IMR-90 (cell line): Measurements from ENCODE around the gene TEAD4. TPM values are rescaled to one million over a fixed set of nuclear protein-coding genes. Genes with fewer than 3 reads are reported as not detected.

Experiments used
- ATAC-seq: fragments of 200-7000 bp; cut with Tn5 transposase; 2 replicates; pipeline ENCODE4 v1.9.1; 2020; ENCODE audit warnings: low read depth, mild to moderate bottlenecking, moderate library complexity
- BruUV-seq: library from RNA; stranded (reverse); fragments of 400-500 nt; replicated peaks from 2 replicates; lab custom pipeline; 2021; lab: Mats Ljungman, UMichigan
- CTCF ChIA-PET: fragments of 300-600 bp; formaldehyde crosslinking; extraction: SDS; loops from one replicate; lab custom pipeline; 2021; ENCODE audit warnings: antibody characterized with exemption; lab: Yijun Ruan, JAX
- POLR2A ChIA-PET: fragments of 300-600 bp; sonication (Branson Sonifier 250); formaldehyde crosslinking; loops from one replicate; lab custom pipeline; 2022; ENCODE audit warnings: antibody characterized with exemption; ENCODE audit not compliant: unreplicated experiment; lab: Charles Lee
- DNase-seq: peaks from one replicate; pipeline ENCODE4 v3.0.0; 2013
- H2AFZ ChIP-seq: replicated peaks from 2 replicates; pipeline ENCODE3; 2013; ENCODE audit warnings: low read length, mild to moderate bottlenecking; ENCODE audit not compliant: poor library complexity
- H2AK5ac ChIP-seq: 2 replicates; pipeline ENCODE4 v1.6.1; 2013; ENCODE audit warnings: low read depth, low read length, inconsistent platforms
- H2AK9ac ChIP-seq: replicated peaks from 2 replicates; pipeline ENCODE3; 2013; ENCODE audit warnings: mild to moderate bottlenecking, low read depth, low read length, moderate library complexity; ENCODE audit not compliant: poor library complexity
- H2BK120ac ChIP-seq: 2 replicates; pipeline ENCODE4 v1.6.1; 2013; ENCODE audit warnings: low read depth, low read length, inconsistent platforms
- H2BK15ac ChIP-seq: 3 replicates; pipeline ENCODE4 v1.6.1; 2013; ENCODE audit warnings: low read depth, low read length, inconsistent platforms
- H2BK20ac ChIP-seq: 2 replicates; pipeline ENCODE4 v1.6.1; 2013; ENCODE audit warnings: low read depth, mild to moderate bottlenecking, inconsistent platforms, low read length, moderate library complexity
- H2BK5ac ChIP-seq: 2 replicates; pipeline ENCODE4 v1.6.1; 2013; ENCODE audit warnings: mild to moderate bottlenecking, low read depth, low read length, inconsistent platforms; ENCODE audit not compliant: poor library complexity, severe bottlenecking
- H3K14ac ChIP-seq: replicated peaks from 2 replicates; pipeline ENCODE4 v1.6.1; 2013; ENCODE audit warnings: low read depth, low read length, inconsistent platforms
- H3K18ac ChIP-seq: 2 replicates; pipeline ENCODE4 v1.6.1; 2013; ENCODE audit warnings: low read depth, low read length, control low read depth
- H3K23ac ChIP-seq: 2 replicates; pipeline ENCODE4 v1.6.1; 2013; ENCODE audit warnings: low read depth, low read length, inconsistent platforms
- H3K27ac ChIP-seq: 2 replicates; pipeline ENCODE4 v1.5.1; 2013; ENCODE audit warnings: mild to moderate bottlenecking, control low read depth, low read length; ENCODE audit not compliant: insufficient read depth
- H3K27me3 ChIP-seq: 2 replicates; pipeline ENCODE4 v1.6.1; 2013; ENCODE audit warnings: low read length; ENCODE audit not compliant: control insufficient read depth, insufficient read depth
- H3K36me3 ChIP-seq: 2 replicates; pipeline ENCODE4 v1.6.1; 2013; ENCODE audit warnings: low read length, mixed read lengths; ENCODE audit not compliant: control insufficient read depth, insufficient read depth
- H3K4ac ChIP-seq: 2 replicates; pipeline ENCODE4 v1.6.1; 2013; ENCODE audit warnings: low read depth, low read length, inconsistent platforms
- H3K4me1 ChIP-seq: 2 replicates; pipeline ENCODE4 v1.6.1; 2013; ENCODE audit warnings: low read length, mixed read lengths; ENCODE audit not compliant: control insufficient read depth, insufficient read depth
- H3K4me2 ChIP-seq: 2 replicates; pipeline ENCODE4 v1.6.1; 2013; ENCODE audit warnings: low read depth, mild to moderate bottlenecking, control low read depth, low read length, moderate library complexity
- H3K4me3 ChIP-seq: 2 replicates; pipeline ENCODE4 v1.5.1; 2013; ENCODE audit warnings: low read depth, mild to moderate bottlenecking, control low read depth, low read length, moderate library complexity; ENCODE audit not compliant: insufficient read depth
- H3K56ac ChIP-seq: 2 replicates; pipeline ENCODE4 v1.6.1; 2013; ENCODE audit warnings: low read length, inconsistent platforms; ENCODE audit not compliant: insufficient read depth; ENCODE audit errors: extremely low read depth
- H3K79me1 ChIP-seq, 2 experiments: 2 replicates each; pipeline ENCODE4 v1.6.1; 2013; ENCODE audit warnings: low read length in 2 of 2, inconsistent platforms in 1 of 2, low read depth in 1 of 2
- H3K9ac ChIP-seq: 2 replicates; pipeline ENCODE4 v1.6.1; 2013; ENCODE audit warnings: low read depth, low read length, control low read depth
- H3K9me1 ChIP-seq: 2 replicates; pipeline ENCODE4 v1.6.1; 2013; ENCODE audit warnings: low read length, inconsistent platforms; ENCODE audit not compliant: insufficient read depth
- H3K9me3 ChIP-seq: 2 replicates; pipeline ENCODE4 v1.6.1; 2013; ENCODE audit warnings: low read length; ENCODE audit not compliant: control insufficient read depth, insufficient read depth
- H4K20me1 ChIP-seq: 2 replicates; pipeline ENCODE4 v1.6.1; 2013; ENCODE audit warnings: low read length, inconsistent platforms; ENCODE audit not compliant: insufficient read depth
- H4K5ac ChIP-seq: 2 replicates; pipeline ENCODE4 v1.6.1; 2013; ENCODE audit warnings: mild to moderate bottlenecking, low read depth, low read length, control low read depth
- H4K8ac ChIP-seq, 2 experiments: 2 replicates each; pipeline ENCODE4 v1.6.1; 2013; ENCODE audit warnings: low read depth in 2 of 2, low read length in 2 of 2, control low read depth in 1 of 2, inconsistent platforms in 1 of 2
- H4K91ac ChIP-seq: 2 replicates; pipeline ENCODE4 v1.6.1; 2013; ENCODE audit warnings: low read depth, low read length, inconsistent platforms; ENCODE audit not compliant: insufficient read depth
- BHLHE40 ChIP-seq: fragments of 150-350 bp; IDR thresholded peaks from 2 replicates; pipeline ENCODE4 v1.6.1; 2016; ENCODE audit warnings: mild to moderate bottlenecking, low read depth, low read length
- CEBPB ChIP-seq: IDR thresholded peaks from 2 replicates; pipeline ENCODE4 v1.6.1; 2012; ENCODE audit warnings: low read depth, low read length, improper control_type of control experiment
- CHD1 ChIP-seq: IDR thresholded peaks from 2 replicates; pipeline ENCODE4 v1.6.1; 2012; ENCODE audit warnings: low read depth, low read length, improper control_type of control experiment
- CTCF ChIP-seq: conservative IDR thresholded peaks from 2 replicates; pipeline ENCODE4 v1.5.1; 2012; ENCODE audit warnings: mild to moderate bottlenecking, low read depth, low read length, improper control_type of control experiment
- ELK1 ChIP-seq: fragments of 150-350 bp; IDR thresholded peaks from 2 replicates; pipeline ENCODE4 v1.6.1; 2016; ENCODE audit warnings: low read depth, mild to moderate bottlenecking, low read length, moderate library complexity, borderline replicate concordance
- FOS ChIP-seq: fragments of 150-350 bp; IDR thresholded peaks from 2 replicates; pipeline ENCODE4 v1.6.1; 2016; ENCODE audit warnings: low read depth, low read length
- MXI1 ChIP-seq: IDR thresholded peaks from 2 replicates; pipeline ENCODE4 v1.6.1; 2012; ENCODE audit warnings: low read depth, mild to moderate bottlenecking, low read length, moderate library complexity, borderline replicate concordance
- NFE2L2 ChIP-seq: fragments of 150-350 bp; IDR thresholded peaks from 2 replicates; pipeline ENCODE4 v1.6.1; 2016; ENCODE audit warnings: low read depth, mild to moderate bottlenecking, low read length
- RAD21 ChIP-seq: IDR thresholded peaks from 2 replicates; pipeline ENCODE4 v1.6.1; 2012; ENCODE audit warnings: low read length, improper control_type of control experiment
- RFX5 ChIP-seq: IDR thresholded peaks from 2 replicates; pipeline ENCODE4 v1.8.0; 2012; ENCODE audit warnings: low read depth, mild to moderate bottlenecking, low read length, moderate library complexity
- USF2 ChIP-seq: fragments of 150-350 bp; IDR thresholded peaks from 2 replicates; pipeline ENCODE4 v1.6.1; 2017; ENCODE audit warnings: mild to moderate bottlenecking, antibody characterized with exemption, low read length, low read depth
- WGBS, 2 experiments: methylation state at CpG; one replicate each; pipeline versions ENCODE4 v1.1.5 to v1.1.7; 2013; ENCODE audit warnings: missing lambda C conversion rate in 2 of 2; ENCODE audit not compliant: insufficient read length in 1 of 2; ENCODE audit errors: extremely low coverage in 2 of 2; 5-methylcytosine and 5-hydroxymethylcytosine counted together
- dilution Hi-C: fragments of 300-500 bp; cut with HindIII; formaldehyde crosslinking; loops from one replicate; pipeline ENCODE4 v1.14.3; 2018; ENCODE audit warnings: low sequenced_read_pairs; ENCODE audit not compliant: unreplicated experiment
- in situ Hi-C: fragments of 300-500 bp; cut with MboI; formaldehyde crosslinking; loops from 3 replicates; pipeline ENCODE4 v1.14.3; 2019; ENCODE audit warnings: low sequenced_read_pairs, inconsistent platforms, mixed read lengths
- intact Hi-C: fragments of 100-400 bp; cut with micrococcal nuclease; formaldehyde crosslinking; loops from 2 replicates; pipeline ENCODE4 v1.10.0; 2022
- polyA plus RNA-seq, 3 experiments: library from polyadenylated mRNA; depleted of rRNA; stranded (reverse); fragments of >200 nt; gene quantifications; 2 replicates each; pipeline ENCODE4 v1.2.3, GENCODE V29; 2012; ENCODE audit warnings: low replicate concordance in 1 of 3
- total RNA-seq: library from RNA; depleted of rRNA; stranded (reverse); fragments of >200 nt; gene quantifications from 2 replicates; pipeline ENCODE4 v1.2.3, GENCODE V29; 2012

Gene TEAD4
- total and polyA plus RNA-seq, 2 of the 4 experiments (the other 2 are of a cell fraction) = 8.8 to 24.9 TPM

GRCh38 chr12:3018284-3019004 lies 59.2 kb downstream of the TEAD4 start:
- WGBS, 2 experiments = 91% methylated on average over 5 of the region's 15 CpGs; no CpG with 5 or more reads in 1 of the 2 experiments
- no peaks in the 10 kb centered on the region; a peak in 1 of 4 replicates for H3K79me1 ChIP-seq
- H2AK9ac ChIP-seq = no peak overlapping the region
- H3K9me1 ChIP-seq = peaks cover 9% of the 10 kb centered on the region; the same call in 1 of the 2 replicates
- no peaks in the 10 kb centered on the region for H3K27me3 ChIP-seq
- H4K20me1 ChIP-seq = no peaks in the 10 kb centered on the region; the same call in 1 of the 2 replicates
- no peak overlapping the region for H3K23ac ChIP-seq
- no peak overlapping the region for H2BK20ac ChIP-seq
- no peak for ATAC-seq
- no peak for DNase-seq
- no peak overlapping the region for H3K9ac ChIP-seq
- H2BK120ac ChIP-seq = no peak overlapping the region
- H3K9me3 ChIP-seq = no peaks in the 10 kb centered on the region
- no peak overlapping the region for H3K14ac ChIP-seq
- BruUV-seq = no TSS peak
- in situ Hi-C loops (no loop called here), intact Hi-C loops (no loop called here), dilution Hi-C loops (no loop called here)
- ChIA-PET CTCF (no interaction called here), POLR2A (no interaction called here)
- no peaks in the 10 kb centered on the region; the same call in 1 of the 2 replicates for H3K4me1 ChIP-seq
- H3K4ac ChIP-seq = no peak overlapping the region
- no peak overlapping the region for H3K27ac ChIP-seq
- H3K18ac ChIP-seq = no peak overlapping the region
- H4K5ac ChIP-seq = no peak overlapping the region
- no peak overlapping the region for H3K4me2 ChIP-seq
- H4K8ac ChIP-seq = no peak overlapping the region
- H2BK15ac ChIP-seq = no peak overlapping the region
- H2AFZ ChIP-seq = no peak overlapping the region
- H3K36me3 ChIP-seq = peaks cover 17% of the 10 kb centered on the region
- no peak overlapping the region for H2AK5ac ChIP-seq
- H3K56ac ChIP-seq = no peak overlapping the region
- TF ChIP-seq RFX5 (no peak), USF2 (no peak), BHLHE40 (no peak), NFE2L2 (no peak), RAD21 (no peak), MXI1 (no peak), CTCF (no peak), CEBPB (no peak), CHD1 (no peak), FOS (no peak), ELK1 (no peak)
- no peak overlapping the region for H2BK5ac ChIP-seq
- no peak overlapping the region for H4K91ac ChIP-seq
- no peak overlapping the region for H3K4me3 ChIP-seq
